Parathyroid adenoma (tissue), 2 donors: Measurements from ENCODE around the gene DCANP1.

Source experiments
- H2AFZ ChIP-seq: fragments of 300-600 bp; sonication (generic); one replicate; pipeline ENCODE4 v1.7.0; 2017; ENCODE audit warnings: antibody characterized with exemption, mild to moderate bottlenecking
- H3K27ac ChIP-seq: fragments of 300-600 bp; sonication (generic); one replicate; pipeline ENCODE4 v1.7.0; 2017
- H3K27me3 ChIP-seq: fragments of 300-600 bp; sonication (generic); one replicate; pipeline ENCODE4 v1.7.0; 2017; ENCODE audit warnings: low read length; ENCODE audit not compliant: control insufficient read depth, insufficient read depth
- H3K36me3 ChIP-seq: fragments of 300-600 bp; sonication (generic); one replicate; pipeline ENCODE4 v1.7.0; 2017; ENCODE audit warnings: low read length; ENCODE audit not compliant: control insufficient read depth, insufficient read depth
- H3K4me1 ChIP-seq: fragments of 300-600 bp; sonication (generic); one replicate; pipeline ENCODE4 v1.7.0; 2017; ENCODE audit warnings: control low read depth
- H3K4me2 ChIP-seq: fragments of 300-600 bp; sonication (generic); one replicate; pipeline ENCODE4 v1.7.0; 2017; ENCODE audit warnings: low read length
- H3K4me3 ChIP-seq: fragments of 300-600 bp; sonication (generic); one replicate; pipeline ENCODE4 v1.7.0; 2017; ENCODE audit warnings: low read depth, low read length
- H3K79me2 ChIP-seq: fragments of 300-600 bp; sonication (generic); one replicate; pipeline ENCODE4 v1.7.0; 2017; ENCODE audit warnings: control low read depth
- H3K9ac ChIP-seq: fragments of 300-600 bp; sonication (generic); one replicate; pipeline ENCODE4 v1.7.0; 2017; ENCODE audit warnings: mild to moderate bottlenecking
- H3K9me3 ChIP-seq: fragments of 300-600 bp; sonication (generic); one replicate; pipeline ENCODE4 v1.7.0; 2017; ENCODE audit warnings: low read length; ENCODE audit not compliant: control insufficient read depth
- CTCF ChIP-seq: fragments of 300-600 bp; sonication (generic); IDR thresholded peaks from one replicate; pipeline ENCODE4 v1.7.0; 2017; ENCODE audit warnings: antibody characterized with exemption, mild to moderate bottlenecking
- donor health status: primary hyperparathyroidism.

The DCANP1 gene

GRCh38 chr5:135398160-135398854, 48.8 kb downstream of the DCANP1 start:
- peaks cover 6% of the 10 kb centered on the region for H3K4me1 ChIP-seq
- peaks cover 39% of the 10 kb centered on the region for H3K79me2 ChIP-seq
- peak overlapping the region; percentile 59 for H3K9ac ChIP-seq
- H3K9me3 ChIP-seq, result no peaks in the 10 kb centered on the region
- H3K36me3 ChIP-seq, result no peaks in the 10 kb centered on the region
- no peak for TF ChIP-seq CTCF
- no peaks in the 10 kb centered on the region for H3K27me3 ChIP-seq
- peak overlapping the region; percentile 65 for H3K4me3 ChIP-seq
- peak overlapping the region; percentile 85 for H3K4me2 ChIP-seq
- no peak overlapping the region for H3K27ac ChIP-seq
- H2AFZ ChIP-seq, result peak overlapping the region; percentile 47

GRCh38 chr5:135397084-135397483, 50.1 kb downstream of the DCANP1 start:
- Histone ChIP-seq H3K36me3 (no peaks in the 10 kb centered on the region), H3K79me2 (peaks cover 50% of the 10 kb centered on the region), H3K27me3 (no peaks in the 10 kb centered on the region), H3K27ac (no peak overlapping the region), H3K9me3 (no peaks in the 10 kb centered on the region), H3K9ac (no peak overlapping the region), H2AFZ (no peak overlapping the region), H3K4me3 (no peak overlapping the region), H3K4me1 (peaks cover 6% of the 10 kb centered on the region), H3K4me2 (no peak overlapping the region)
- TF ChIP-seq CTCF, result no peak

DNA sequence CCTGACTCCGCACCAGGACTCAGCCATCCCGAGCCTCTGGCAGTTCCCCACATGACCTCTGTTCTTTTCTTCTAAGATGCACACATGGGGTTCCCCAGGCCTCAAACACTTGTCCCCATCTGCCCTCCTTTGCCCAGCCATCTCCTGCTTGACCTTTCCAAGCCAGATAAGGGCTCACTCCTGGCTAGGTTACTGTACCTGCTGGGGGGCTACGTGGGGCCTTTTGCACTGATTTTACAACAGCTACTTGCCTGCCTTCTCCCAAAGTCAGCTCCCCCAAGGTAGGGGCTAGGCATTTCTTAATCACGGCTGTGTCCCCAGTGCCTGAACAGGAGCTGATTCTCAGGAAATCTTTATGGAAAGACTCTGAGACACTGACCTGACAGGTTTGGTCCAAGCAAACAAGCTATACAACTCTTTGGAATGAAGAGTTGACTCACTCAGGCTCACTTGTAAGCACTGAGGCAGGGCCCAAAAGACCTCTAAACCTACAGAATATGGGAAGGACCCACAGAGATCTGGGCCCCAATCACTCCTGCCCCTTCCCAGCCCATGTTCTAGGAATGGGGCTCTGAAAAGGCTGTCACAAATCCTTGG, 50.6 kb downstream of the DCANP1 start:
- no peak overlapping the region for H3K4me3 ChIP-seq
- no peak for TF ChIP-seq CTCF

GRCh38 chr5:135395866-135396265, 51.3 kb downstream of the DCANP1 start:
- peaks cover 6% of the 10 kb centered on the region for H3K4me1 ChIP-seq
- H3K27me3 ChIP-seq, result no peaks in the 10 kb centered on the region
- no peaks in the 10 kb centered on the region for H3K36me3 ChIP-seq
- peaks cover 61% of the 10 kb centered on the region for H3K79me2 ChIP-seq
- H3K9ac ChIP-seq, result no peak overlapping the region
- no peak overlapping the region for H2AFZ ChIP-seq
- H3K9me3 ChIP-seq, result no peaks in the 10 kb centered on the region
- no peak overlapping the region for H3K27ac ChIP-seq
- no peak overlapping the region for H3K4me2 ChIP-seq
- no peak overlapping the region for H3K4me3 ChIP-seq
- TF ChIP-seq CTCF, result no peak

More for the DNA sequence above, 50.6 kb downstream of the DCANP1 start:
- Histone ChIP-seq H3K36me3 (no peaks in the 10 kb centered on the region), H3K4me2 (no peak overlapping the region), H3K4me1 (peaks cover 6% of the 10 kb centered on the region), H3K9me3 (no peaks in the 10 kb centered on the region), H3K9ac (no peak overlapping the region), H3K79me2 (peaks cover 56% of the 10 kb centered on the region), H3K27me3 (no peaks in the 10 kb centered on the region), H2AFZ (no peak overlapping the region), H3K27ac (no peak overlapping the region)

GRCh38 chr5:135395451-135395850, 51.7 kb downstream of the DCANP1 start:
- no peak overlapping the region for H2AFZ ChIP-seq
- H3K4me3 ChIP-seq, result no peak overlapping the region
- H3K79me2 ChIP-seq, result peaks cover 64% of the 10 kb centered on the region
- no peaks in the 10 kb centered on the region for H3K27me3 ChIP-seq
- H3K27ac ChIP-seq, result no peak overlapping the region
- peaks cover 6% of the 10 kb centered on the region for H3K4me1 ChIP-seq
- H3K9ac ChIP-seq, result no peak overlapping the region
- TF ChIP-seq CTCF, result no peak
- H3K36me3 ChIP-seq, result no peaks in the 10 kb centered on the region
- H3K9me3 ChIP-seq, result no peaks in the 10 kb centered on the region
- no peak overlapping the region for H3K4me2 ChIP-seq
